PC-9 (cell line): ENCODE data around the gene BCAP29. TPM values are rescaled to one million over a fixed set of nuclear protein-coding genes. Genes with fewer than 3 reads are reported as not detected.
A peak's percentile ranks its signal among the peaks of the same experiment; 100 is the strongest.

ENCODE experiments used
- BruUV-seq: library from RNA; stranded (reverse); fragments of 400-500 nt; replicated peaks from 2 replicates; lab custom pipeline; 2021; lab: Mats Ljungman, UMichigan
- CTCF ChIA-PET: fragments of 300-600 bp; sonication (Branson Sonifier 250); formaldehyde crosslinking; loops from one replicate; lab custom pipeline; 2022; ENCODE audit warnings: antibody characterized with exemption; lab: Charles Lee
- POLR2A ChIA-PET: fragments of 300-600 bp; sonication (Branson Sonifier 250); formaldehyde crosslinking; loops from one replicate; lab custom pipeline; 2022; ENCODE audit warnings: antibody characterized with exemption; ENCODE audit not compliant: unreplicated experiment; lab: Charles Lee
- DNase-seq, 2 experiments: peaks; one replicate each; pipeline versions ENCODE4 v3.0.0 to v3.0.0-alpha.2; 2015 to 2022; ENCODE audit warnings: mixed read lengths in 1 of 2
- H2AFZ ChIP-seq: fragments of 200-600 bp; sonication (generic); 2 replicates; pipeline ENCODE4 v1.8.1; 2017; ENCODE audit warnings: antibody characterized with exemption
- H3F3A ChIP-seq: fragments of 200-600 bp; sonication (generic); 2 replicates; pipeline ENCODE4 v1.8.1; 2017; ENCODE audit warnings: antibody characterized with exemption, mild to moderate bottlenecking, low read depth; ENCODE audit not compliant: insufficient read depth
- H3K27ac ChIP-seq: fragments of 200-600 bp; sonication (generic); 2 replicates; pipeline ENCODE4 v1.6.1; 2016; ENCODE audit warnings: mixed run types
- H3K27me3 ChIP-seq: fragments of 200-600 bp; sonication (generic); 2 replicates; pipeline ENCODE4 v1.6.1; 2016; ENCODE audit warnings: low read depth, mixed run types; ENCODE audit not compliant: insufficient read depth
- H3K36me3 ChIP-seq: fragments of 200-600 bp; sonication (generic); 2 replicates; pipeline ENCODE4 v1.6.1; 2016; ENCODE audit warnings: low read depth, mixed run types
- H3K4me1 ChIP-seq: fragments of 200-600 bp; sonication (generic); replicated peaks from 2 replicates; pipeline ENCODE4 v1.6.1; 2016; ENCODE audit warnings: mixed run types; ENCODE audit not compliant: insufficient read depth
- H3K4me2 ChIP-seq: fragments of 200-600 bp; sonication (generic); 2 replicates; pipeline ENCODE4 v1.6.1; 2017; ENCODE audit warnings: mixed run types
- H3K4me3 ChIP-seq: fragments of 200-600 bp; sonication (generic); 2 replicates; pipeline ENCODE4 v1.6.1; 2016; ENCODE audit warnings: mixed run types
- H3K79me2 ChIP-seq: fragments of 200-600 bp; sonication (generic); 2 replicates; pipeline ENCODE4 v1.6.1; 2017; ENCODE audit warnings: low read depth, mixed run types
- H3K9me2 ChIP-seq: fragments of 200-600 bp; sonication (generic); 2 replicates; pipeline ENCODE4 v1.8.1; 2017; ENCODE audit warnings: mild to moderate bottlenecking; ENCODE audit not compliant: insufficient read depth
- H3K9me3 ChIP-seq: fragments of 200-600 bp; sonication (generic); 2 replicates; pipeline ENCODE4 v1.8.1; 2016; ENCODE audit warnings: low read depth; ENCODE audit not compliant: insufficient read depth
- H4K20me1 ChIP-seq: fragments of 200-600 bp; sonication (generic); 2 replicates; pipeline ENCODE4 v1.8.1; 2017; ENCODE audit not compliant: insufficient read depth
- EZH2 ChIP-seq: fragments of 200-600 bp; sonication (generic); IDR thresholded peaks from 2 replicates; pipeline ENCODE4 v1.8.0; 2017; ENCODE audit warnings: antibody characterized with exemption, low read depth
- intact Hi-C: fragments of 100-400 bp; cut with micrococcal nuclease; formaldehyde crosslinking; loops from one replicate; pipeline ENCODE4 v1.10.0; 2022; ENCODE audit not compliant: unreplicated experiment
- total RNA-seq: library from RNA; stranded (reverse); gene quantifications from 2 replicates; pipeline ENCODE4 v1.2.3, GENCODE V29; 2021
- TF ChIP-seq, protein P1 (sequence below): fragments of 200-600 bp; sonication (generic); conservative IDR thresholded peaks from 2 replicates; pipeline ENCODE4 v1.6.1; 2017; ENCODE audit warnings: mixed run types, antibody characterized with exemption, mild to moderate bottlenecking, moderate library complexity

BCAP29 gene
- total RNA-seq, 1 experiment from 2014 or later = 58.3 TPM

DNA sequence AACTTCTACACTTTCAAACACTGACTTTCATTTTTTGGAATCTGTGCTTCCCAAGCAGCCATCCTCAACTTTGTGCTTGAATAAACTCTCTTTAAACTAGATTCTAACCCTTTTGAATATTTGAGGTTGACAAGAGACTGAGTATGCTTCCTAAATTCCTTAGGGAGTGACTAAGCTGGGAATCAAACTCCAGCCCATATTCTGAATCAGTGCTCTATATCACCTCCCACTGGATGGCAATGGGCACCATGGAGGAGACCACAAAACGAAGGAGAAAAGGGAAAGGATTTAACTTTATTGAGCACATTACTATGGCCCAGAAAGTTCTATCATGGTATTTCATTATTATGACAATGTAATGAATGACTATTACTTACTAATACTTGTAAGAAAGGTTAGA is 63.4 kb downstream of the BCAP29 start:
- Histone ChIP-seq H3K9me2 (no peaks in the 10 kb centered on the region), H3F3A (no peaks in the 10 kb centered on the region), H4K20me1 (no peaks in the 10 kb centered on the region), H3K27me3 (no peaks in the 10 kb centered on the region), H3K4me3 (no peak overlapping the region), H3K9me3 (no peaks in the 10 kb centered on the region; the same call in 1 of the 2 replicates), H3K4me1 (0 out of 2 replicates have a peak, but pooled peaks cover 3% of the 10 kb centered on the region), H3K79me2 (no peaks in the 10 kb centered on the region), H3K4me2 (no peak overlapping the region), H2AFZ (no peak overlapping the region), H3K27ac (no peak overlapping the region), H3K36me3 (no peaks in the 10 kb centered on the region)
- ChIA-PET CTCF (no interaction called here), POLR2A (no interaction called here)
- no peak for DNase-seq
- intact Hi-C loops = no loop called here
- TF ChIP-seq EZH2 = no peak
- TF ChIP-seq, protein P1, sequence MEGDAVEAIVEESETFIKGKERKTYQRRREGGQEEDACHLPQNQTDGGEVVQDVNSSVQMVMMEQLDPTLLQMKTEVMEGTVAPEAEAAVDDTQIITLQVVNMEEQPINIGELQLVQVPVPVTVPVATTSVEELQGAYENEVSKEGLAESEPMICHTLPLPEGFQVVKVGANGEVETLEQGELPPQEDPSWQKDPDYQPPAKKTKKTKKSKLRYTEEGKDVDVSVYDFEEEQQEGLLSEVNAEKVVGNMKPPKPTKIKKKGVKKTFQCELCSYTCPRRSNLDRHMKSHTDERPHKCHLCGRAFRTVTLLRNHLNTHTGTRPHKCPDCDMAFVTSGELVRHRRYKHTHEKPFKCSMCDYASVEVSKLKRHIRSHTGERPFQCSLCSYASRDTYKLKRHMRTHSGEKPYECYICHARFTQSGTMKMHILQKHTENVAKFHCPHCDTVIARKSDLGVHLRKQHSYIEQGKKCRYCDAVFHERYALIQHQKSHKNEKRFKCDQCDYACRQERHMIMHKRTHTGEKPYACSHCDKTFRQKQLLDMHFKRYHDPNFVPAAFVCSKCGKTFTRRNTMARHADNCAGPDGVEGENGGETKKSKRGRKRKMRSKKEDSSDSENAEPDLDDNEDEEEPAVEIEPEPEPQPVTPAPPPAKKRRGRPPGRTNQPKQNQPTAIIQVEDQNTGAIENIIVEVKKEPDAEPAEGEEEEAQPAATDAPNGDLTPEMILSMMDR = peak; percentile 32; the same call in 1 of the 2 replicates
- no TSS peak for BruUV-seq

DNA sequence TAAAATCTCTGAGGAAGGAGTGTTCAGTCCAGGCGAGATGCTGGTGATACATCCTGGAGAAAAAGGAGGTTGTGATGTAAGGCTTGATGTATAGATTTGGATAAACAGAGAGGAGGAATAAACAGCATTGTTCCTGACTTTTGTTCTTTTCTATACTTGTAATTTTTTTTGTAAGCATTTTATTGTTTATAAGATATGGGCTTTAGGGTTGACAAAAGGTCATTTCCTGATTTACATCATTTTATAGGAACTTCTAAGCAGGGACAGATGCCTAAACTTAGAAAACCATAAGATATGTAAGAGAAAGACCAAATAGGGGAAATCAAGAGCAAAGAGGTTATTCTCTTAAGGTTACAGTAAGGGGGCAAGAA is 63.9 kb downstream of the BCAP29 start:
- no peak overlapping the region for H3K4me3 ChIP-seq
- ChIA-PET POLR2A (no interaction called here), CTCF (no interaction called here)
- TF ChIP-seq, protein P1 = no peak
- no peak for TF ChIP-seq EZH2
- no peaks in the 10 kb centered on the region; the same call in 1 of the 2 replicates for H3K9me3 ChIP-seq
- no peaks in the 10 kb centered on the region for H3F3A ChIP-seq
- H3K79me2 ChIP-seq = no peaks in the 10 kb centered on the region
- no TSS peak for BruUV-seq
- no peaks in the 10 kb centered on the region for H4K20me1 ChIP-seq
- H3K4me1 ChIP-seq = 0 out of 2 replicates have a peak, but pooled peaks cover 3% of the 10 kb centered on the region
- no peak for DNase-seq
- intact Hi-C loops = no loop called here
- H3K4me2 ChIP-seq = no peak overlapping the region
- no peaks in the 10 kb centered on the region for H3K27me3 ChIP-seq
- no peak overlapping the region for H3K27ac ChIP-seq
- H2AFZ ChIP-seq = no peak overlapping the region
- H3K36me3 ChIP-seq = no peaks in the 10 kb centered on the region
- H3K9me2 ChIP-seq = no peaks in the 10 kb centered on the region

GRCh38 chr7:107644309-107644974 is 64.4 kb downstream of the BCAP29 start:
- CTCF ChIA-PET = no interaction called here
- Histone ChIP-seq H3K79me2 (no peaks in the 10 kb centered on the region), H3K9me2 (no peaks in the 10 kb centered on the region), H3K27me3 (no peaks in the 10 kb centered on the region), H3K27ac (no peak overlapping the region), H3K4me3 (no peak overlapping the region), H3K36me3 (no peaks in the 10 kb centered on the region), H3K9me3 (no peaks in the 10 kb centered on the region; the same call in 1 of the 2 replicates), H3K4me1 (0 out of 2 replicates have a peak, but pooled peaks cover 3% of the 10 kb centered on the region), H2AFZ (no peak overlapping the region), H3F3A (no peaks in the 10 kb centered on the region), H3K4me2 (no peak overlapping the region), H4K20me1 (no peaks in the 10 kb centered on the region)
- intact Hi-C loops = no loop called here
- DNase-seq = no peak
- TF ChIP-seq EZH2 = no peak
- TF ChIP-seq, protein P1 = no peak
- POLR2A ChIA-PET = interaction anchor here (0.7 kb wide), 2 partner anchors 64 to 714 kb away, joined by 3 read pairs; no protein-coding TSS in a partner anchor
- BruUV-seq = no TSS peak
